HCT116 (cell line): ENCODE data around the gene CCDC192. TPM values are rescaled to one million over a fixed set of nuclear protein-coding genes. Genes with fewer than 3 reads are reported as not detected.

Source experiments
- ATAC-seq: fragments of 200-7000 bp; cut with Tn5 transposase; 2 replicates; pipeline ENCODE4 v1.9.1; 2020; ENCODE audit warnings: mild to moderate bottlenecking, moderate library complexity
- BruUV-seq: library from RNA; stranded (reverse); fragments of 400-500 nt; replicated peaks from 2 replicates; lab custom pipeline; 2021; lab: Mats Ljungman, UMichigan
- CTCF ChIA-PET: fragments of 300-600 bp; sonication (Branson Sonifier 250); formaldehyde crosslinking; loops from one replicate; lab custom pipeline; 2021; ENCODE audit warnings: antibody characterized with exemption; lab: Charles Lee
- POLR2A ChIA-PET: fragments of 300-600, 350-600 bp; sonication (Branson Sonifier 250); formaldehyde crosslinking; loops from one replicate; lab custom pipeline; 2021; ENCODE audit warnings: antibody characterized with exemption; lab: Charles Lee
- RAD21 ChIA-PET, 2 experiments: fragments of 300-600 bp; sonication (Branson Sonifier 250); formaldehyde crosslinking; loops; one replicate each; lab custom pipeline; 2023; ENCODE audit warnings: low total read pairs in 2 of 2; ENCODE audit not compliant: uncharacterized antibody in 2 of 2, unreplicated experiment in 2 of 2, low non-redundant PET in 1 of 2; lab: Charles Lee
- DNase-seq: peaks from one replicate; pipeline ENCODE4 v3.0.0-alpha.2; 2010; ENCODE audit warnings: low read depth, low spot score
- H2AFZ ChIP-seq: fragments of 200-600 bp; shearing (Covaris generic), sonication (generic); 2 replicates; pipeline ENCODE4 v1.6.1; 2017; ENCODE audit warnings: low read depth, mixed run types, mixed read lengths, antibody characterized with exemption, low read length; ENCODE audit not compliant: poor library complexity, severe bottlenecking
- H3K27ac ChIP-seq: 2 replicates; pipeline ENCODE4 v1.5.1; 2012; ENCODE audit warnings: low read depth, low read length
- H3K27me3 ChIP-seq: fragments of 200-600 bp; sonication (generic); 2 replicates; pipeline ENCODE4 v1.6.1; 2016; ENCODE audit warnings: mixed run types, low read length, mixed read lengths; ENCODE audit not compliant: insufficient read depth
- H3K36me3 ChIP-seq, 2 experiments: fragments of 200-500 bp in 1 of 2; fragments of 200-600 bp in 1 of 2; sonication (Bioruptor generic) in 1 of 2; sonication (generic) in 1 of 2; 2 replicates each; pipeline versions ENCODE4 v1.5.1 to v1.6.1; 2014 to 2016; ENCODE audit warnings: low read length in 2 of 2, inconsistent platforms in 1 of 2, mixed read lengths in 1 of 2, mixed run types in 1 of 2; ENCODE audit not compliant: insufficient read depth in 2 of 2, control insufficient read depth in 1 of 2
- H3K4me1 ChIP-seq, 2 experiments: fragments of 200-600 bp in 1 of 2; sonication (generic) in 1 of 2; 2 replicates each; pipeline versions ENCODE4 v1.5.1 to v1.6.1; 2012 to 2017; ENCODE audit warnings: low read length in 2 of 2, inconsistent platforms in 1 of 2, mild to moderate bottlenecking in 1 of 2, mixed read lengths in 1 of 2, mixed run types in 1 of 2, moderate library complexity in 1 of 2; ENCODE audit not compliant: insufficient read depth in 2 of 2, control insufficient read depth in 1 of 2
- H3K4me2 ChIP-seq: fragments of 200-600 bp; sonication (generic); 2 replicates; pipeline ENCODE4 v1.6.1; 2017; ENCODE audit warnings: mixed run types, low read length, mixed read lengths
- H3K4me3 ChIP-seq, 2 experiments: fragments of 200-600 bp in 1 of 2; sonication (generic) in 1 of 2; replicated peaks in 1 of 2; 2 replicates each; pipeline ENCODE4 v1.5.1; 2011 to 2016; ENCODE audit warnings: low read length in 2 of 2, control low read depth in 1 of 2, low read depth in 1 of 2, mild to moderate bottlenecking in 1 of 2, mixed read lengths in 1 of 2, mixed run types in 1 of 2
- H3K79me2 ChIP-seq: fragments of 200-600 bp; sonication (generic); 2 replicates; pipeline ENCODE4 v1.6.1; 2017; ENCODE audit warnings: mild to moderate bottlenecking, mixed run types, low read length, moderate library complexity, mixed read lengths; ENCODE audit not compliant: insufficient read depth
- H3K9ac ChIP-seq: fragments of 200-600 bp; sonication (generic); 2 replicates; pipeline ENCODE4 v1.6.1; 2016; ENCODE audit warnings: low read length, mixed read lengths
- H3K9me2 ChIP-seq: fragments of 200-600 bp; sonication (generic), shearing (Covaris generic); 2 replicates; pipeline ENCODE4 v1.6.1; 2017; ENCODE audit warnings: mixed run types, mild to moderate bottlenecking, moderate library complexity; ENCODE audit not compliant: insufficient read depth
- H3K9me3 ChIP-seq, 2 experiments: fragments of 200-500 bp in 1 of 2; fragments of 200-600 bp in 1 of 2; sonication (Bioruptor generic) in 1 of 2; sonication (generic) in 1 of 2; 2 replicates each; pipeline ENCODE4 v1.6.1; 2014 to 2017; ENCODE audit warnings: low read length in 2 of 2, mixed read lengths in 2 of 2, inconsistent platforms in 1 of 2, low read depth in 1 of 2, mild to moderate bottlenecking in 1 of 2, mixed run types in 1 of 2, moderate library complexity in 1 of 2; ENCODE audit not compliant: control insufficient read depth in 1 of 2, insufficient read depth in 1 of 2
- H4K20me1 ChIP-seq: fragments of 200-600 bp; sonication (generic), shearing (Covaris generic); 2 replicates; pipeline ENCODE4 v1.6.1; 2017; ENCODE audit warnings: mixed run types, mild to moderate bottlenecking, moderate library complexity; ENCODE audit not compliant: insufficient read depth
- CEBPB ChIP-seq: IDR thresholded peaks from 2 replicates; pipeline ENCODE4 v1.6.1; 2012; ENCODE audit warnings: low read depth
- CTCF ChIP-seq, 3 experiments: fragments of 200-600 bp in 1 of 3; sonication (generic) in 1 of 3; IDR thresholded peaks in 2 of 3; conservative IDR thresholded peaks in 1 of 3; 2 replicates each; pipeline ENCODE4 v1.5.1; 2012 to 2017; ENCODE audit warnings: low read depth in 2 of 3, low read length in 2 of 3, antibody characterized with exemption in 1 of 3, borderline replicate concordance in 1 of 3, control low read depth in 1 of 3, mild to moderate bottlenecking in 1 of 3, mixed read lengths in 1 of 3, mixed run types in 1 of 3, moderate library complexity in 1 of 3; ENCODE audit not compliant: insufficient read depth in 1 of 3
- EGR1 ChIP-seq: IDR thresholded peaks from 2 replicates; pipeline ENCODE4 v1.6.1; 2012; ENCODE audit warnings: low read depth
- ELF1 ChIP-seq: IDR thresholded peaks from 2 replicates; pipeline ENCODE4 v1.6.1; 2012; ENCODE audit warnings: low read depth, borderline replicate concordance
- EZH2phosphoT487 ChIP-seq: fragments of 200-600 bp; IDR thresholded peaks from 2 replicates; pipeline ENCODE4 v1.6.1; 2018; ENCODE audit warnings: antibody characterized with exemption, borderline replicate concordance
- JUND ChIP-seq: IDR thresholded peaks from 2 replicates; pipeline ENCODE4 v1.6.1; 2012
- MAX ChIP-seq: IDR thresholded peaks from 2 replicates; pipeline ENCODE4 v1.6.1; 2012
- SP1 ChIP-seq: IDR thresholded peaks from 2 replicates; pipeline ENCODE4 v1.6.1; 2012; ENCODE audit warnings: low read depth
- ZFX ChIP-seq: fragments of 450-650 bp; IDR thresholded peaks from 2 replicates; pipeline ENCODE4 v1.6.1; 2017
- intact Hi-C: fragments of 100-400 bp; cut with micrococcal nuclease; formaldehyde crosslinking; loops from 2 replicates; pipeline ENCODE4 v1.10.0; 2022
- total RNA-seq: library from RNA; stranded (reverse); gene quantifications from one replicate; pipeline ENCODE4 v1.2.1, GENCODE V29; 2021; ENCODE audit not compliant: unreplicated experiment

CCDC192 gene
- total RNA-seq, 1 experiment from 2014 or later = not detected

- DNase-seq = no peak
- RAD21 ChIA-PET = no interaction called here
- H3K9me2 ChIP-seq = no peaks in the 10 kb centered on the region
- H3K4me2 ChIP-seq = no peak overlapping the region
- TF ChIP-seq CTCF (IDR thresholded peaks at IDR 0.05 in 2 of 3, conservative IDR thresholded peaks at IDR 0.05 in 1 of 3; ENCODE audit: borderline replicate concordance in 1 of 3, insufficient read depth in 1 of 3, low read depth in 2 of 3, low read length in 2 of 3) (no peak), CEBPB (no peak), ELF1 (no peak)
- TF ChIP-seq, all 23 proteins: peak for 0
- no peak for ATAC-seq
- H3K4me1 ChIP-seq = peaks cover 12 to 23% of the 10 kb centered on the region in 2 experiments; a peak in 3 of 4 replicates
- no peaks in the 10 kb centered on the region for H3K36me3 ChIP-seq
- intact Hi-C loops = loop anchor here (5.0 kb wide), 1 partner anchor 135 kb away; no protein-coding TSS in a partner anchor
- H4K20me1 ChIP-seq = no peaks in the 10 kb centered on the region
- H3K27me3 ChIP-seq = no peaks in the 10 kb centered on the region
- H2AFZ ChIP-seq = no peak overlapping the region
- ChIA-PET CTCF (no interaction called here), POLR2A (interaction anchor here (0.7 kb wide), 1 partner anchor 1218 kb away, joined by 3 read pairs; the partner anchor contains the start of gene ALDH7A1)
- no peaks in the 10 kb centered on the region for H3K79me2 ChIP-seq
- H3K9me3 ChIP-seq = no peaks in the 10 kb centered on the region
- no peak overlapping the region for H3K4me3 ChIP-seq
- H3K9ac ChIP-seq = no peak overlapping the region
- H3K27ac ChIP-seq = no peak overlapping the region
- no TSS peak for BruUV-seq
Observed at GRCh38 chr5:127812570-127812969, 109.4 kb downstream of the CCDC192 start.

GRCh38 chr5:127813633-127814587, 110.7 kb downstream of the CCDC192 start:
- H3K36me3 ChIP-seq = no peaks in the 10 kb centered on the region
- CTCF ChIA-PET = no interaction called here
- intact Hi-C loops = loop anchor here (5.0 kb wide), 1 partner anchor 137 kb away; no protein-coding TSS in a partner anchor
- peak overlapping the region in 1 of 2 experiments; percentile 4; a peak in 1 of 4 replicates for H3K4me3 ChIP-seq
- TF ChIP-seq SP1 (no peak), EGR1 (no peak), JUND (peak; percentile 36; the same call in 1 of the 2 replicates), EZH2phosphoT487 (no peak), CEBPB (no peak), ZFX (no peak), MAX (no peak)
- TF ChIP-seq, all 23 proteins: peak for 1
- Histone ChIP-seq H3K9me3 (no peaks in the 10 kb centered on the region), H3K79me2 (no peaks in the 10 kb centered on the region), H3K4me2 (peak overlapping the region; percentile 61), H3K9ac (no peak overlapping the region), H3K9me2 (no peaks in the 10 kb centered on the region), H3K27ac (no peak overlapping the region; the same call in 1 of the 2 replicates), H2AFZ (peak overlapping the region; percentile 84), H3K27me3 (no peaks in the 10 kb centered on the region), H4K20me1 (no peaks in the 10 kb centered on the region), H3K4me1 (peaks cover 12 to 23% of the 10 kb centered on the region in 2 experiments; a peak in 3 of 4 replicates)
- ATAC-seq = peak; percentile 63
- ChIA-PET RAD21 (no interaction called here), POLR2A (no interaction called here)
- BruUV-seq = no TSS peak
- DNase-seq = no peak
